ENCODE results near the gene CHST14. TPM values are rescaled to one million over a fixed set of nuclear protein-coding genes. Genes with fewer than 3 reads are reported as not detected.

Gene CHST14
- total and polyA plus RNA-seq, 4 donors: 9.8 to 20.0 (median 12.0) TPM

DNA sequence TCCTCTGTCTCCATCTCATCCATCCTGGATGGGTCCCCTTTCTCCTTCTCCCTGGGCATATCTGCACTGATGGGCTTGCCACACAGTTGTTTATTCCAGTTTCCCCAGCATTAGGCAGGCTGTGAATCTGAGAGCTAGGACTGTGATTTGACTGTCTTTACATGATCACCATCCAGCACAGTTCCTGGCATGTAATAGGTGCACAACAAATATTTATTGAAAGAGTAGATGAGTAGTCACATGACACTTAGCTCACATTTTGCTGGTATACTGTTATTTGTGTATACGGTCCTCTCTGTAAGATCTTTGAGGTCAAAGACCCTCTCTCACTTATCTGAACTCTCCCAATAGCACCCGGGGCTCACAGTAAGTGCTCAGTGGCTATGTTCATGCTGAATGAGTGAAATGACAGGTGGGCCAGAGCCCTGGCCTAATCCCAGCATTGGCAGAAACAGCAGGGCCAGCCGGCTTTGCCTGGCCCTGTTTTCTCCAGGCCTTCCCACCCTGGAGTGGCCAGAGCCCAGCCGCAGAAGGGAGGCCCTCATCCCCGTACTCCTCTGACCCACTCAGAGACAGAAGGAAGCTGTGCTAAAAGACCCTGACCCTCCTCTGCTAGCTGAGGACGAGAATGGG, 46.2 kb upstream of the CHST14 start:
- Histone ChIP-seq H3K4me3 (no peak overlapping the region), H3K4me1 (ENCODE audit: control insufficient read depth in 5 of 5, insufficient read depth in 5 of 5, low read length in 5 of 5) (peaks cover 0 to 3% (median 0%) of the 10 kb centered on the region in 5 donors), H3K27ac (ENCODE audit: low read depth in 1 of 2, low read length in 1 of 2) (no peak overlapping the region), H3K9ac (ENCODE audit: insufficient read depth in 1 of 2, low read length in 2 of 2) (no peak overlapping the region), H3K36me3 (ENCODE audit: control insufficient read depth in 4 of 4, insufficient read depth in 4 of 4, low read length in 4 of 4) (no peaks in the 10 kb centered on the region), H3K9me3 (ENCODE audit: control insufficient read depth in 4 of 4, insufficient read depth in 3 of 4, low read length in 3 of 4) (peaks cover 0 to 2% (median 0%) of the 10 kb centered on the region in 4 donors), H3K27me3 (ENCODE audit: control insufficient read depth in 3 of 3, insufficient read depth in 3 of 3, low read length in 2 of 3) (no peaks in the 10 kb centered on the region)
- 91 to 95% methylated on average over 6 of the region's 6 CpGs for WGBS, 2 donors
- DNase-seq: no peak
- no peak for TF ChIP-seq CTCF (IDR thresholded peaks at IDR 0.05; ENCODE audit: control extremely low read depth, extremely low read depth)
- ATAC-seq (ENCODE audit: insufficient read depth, low FRiP score): no peak

DNA sequence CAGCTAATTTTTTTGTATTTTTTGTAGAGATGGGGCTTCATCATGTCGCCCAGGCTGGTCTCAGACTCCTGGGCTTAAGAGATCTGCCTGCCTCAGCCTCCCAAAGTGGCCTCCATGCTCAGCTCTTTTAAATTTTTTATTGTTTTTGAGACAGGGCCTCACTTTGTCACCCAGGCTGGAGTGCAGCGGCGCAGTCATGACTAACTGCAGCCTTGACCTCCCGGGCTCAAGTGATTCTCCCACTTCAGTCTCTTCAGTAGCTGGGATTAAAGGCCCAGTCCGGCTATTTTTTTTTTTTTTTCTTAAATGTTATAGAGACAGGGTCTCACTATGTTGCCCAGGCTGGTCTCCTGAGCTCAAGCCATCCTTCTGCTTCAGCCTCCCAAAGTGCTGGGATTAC, 45.1 kb upstream of the CHST14 start:
- H3K27ac ChIP-seq (ENCODE audit: low read depth in 1 of 2, low read length in 1 of 2): no peak overlapping the region
- no peaks in the 10 kb centered on the region for H3K36me3 ChIP-seq (ENCODE audit: control insufficient read depth in 4 of 4, insufficient read depth in 4 of 4, low read length in 4 of 4)
- H3K9ac ChIP-seq (ENCODE audit: insufficient read depth in 1 of 2, low read length in 2 of 2): no peak overlapping the region
- ATAC-seq (ENCODE audit: insufficient read depth, low FRiP score) (no peak), DNase-seq (no peak)
- H3K9me3 ChIP-seq (ENCODE audit: control insufficient read depth in 4 of 4, insufficient read depth in 3 of 4, low read length in 3 of 4): peaks cover 0 to 2% (median 0%) of the 10 kb centered on the region in 4 donors
- peaks cover 0 to 3% (median 0%) of the 10 kb centered on the region in 5 donors for H3K4me1 ChIP-seq (ENCODE audit: control insufficient read depth in 5 of 5, insufficient read depth in 5 of 5, low read length in 5 of 5)
- no peaks in the 10 kb centered on the region for H3K27me3 ChIP-seq (ENCODE audit: control insufficient read depth in 3 of 3, insufficient read depth in 3 of 3, low read length in 2 of 3)
- no peak for TF ChIP-seq CTCF (IDR thresholded peaks at IDR 0.05; ENCODE audit: control extremely low read depth, extremely low read depth)
- WGBS, 2 donors: 95% methylated on average over 5 of the region's 5 CpGs
- no peak overlapping the region for H3K4me3 ChIP-seq

DNA sequence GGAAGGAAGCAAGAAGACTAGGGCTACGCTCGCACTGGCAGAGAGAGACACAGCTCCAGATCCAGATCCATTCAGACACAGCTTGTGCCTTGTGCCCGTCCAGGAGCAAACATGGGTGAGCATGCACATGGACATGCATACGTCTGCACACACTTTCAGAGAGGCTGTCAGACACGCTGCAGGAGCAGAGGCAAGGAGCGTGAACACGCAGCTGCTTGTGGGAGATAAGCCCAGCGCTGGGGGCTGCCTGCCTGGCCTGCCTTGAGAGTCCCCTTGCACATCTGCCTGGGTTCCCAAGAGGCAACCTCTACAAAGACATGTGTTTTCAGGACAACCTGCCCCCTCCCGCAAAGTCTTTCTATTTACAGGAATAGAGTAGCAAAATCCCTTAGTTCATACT, 43.6 kb upstream of the CHST14 start:
- H3K4me1 ChIP-seq (ENCODE audit: control insufficient read depth in 5 of 5, insufficient read depth in 5 of 5, low read length in 5 of 5): no peaks in the 10 kb centered on the region
- no peak overlapping the region for H3K4me3 ChIP-seq
- TF ChIP-seq CTCF (IDR thresholded peaks at IDR 0.05; ENCODE audit: control extremely low read depth, extremely low read depth): no peak
- no peak overlapping the region for H3K27ac ChIP-seq (ENCODE audit: low read depth in 1 of 2, low read length in 1 of 2)
- H3K9ac ChIP-seq (ENCODE audit: insufficient read depth in 1 of 2, low read length in 2 of 2): no peak overlapping the region
- H3K36me3 ChIP-seq (ENCODE audit: control insufficient read depth in 4 of 4, insufficient read depth in 4 of 4, low read length in 4 of 4): no peaks in the 10 kb centered on the region
- ATAC-seq (ENCODE audit: insufficient read depth, low FRiP score) (no peak), DNase-seq (no peak)
- no peaks in the 10 kb centered on the region for H3K27me3 ChIP-seq (ENCODE audit: control insufficient read depth in 3 of 3, insufficient read depth in 3 of 3, low read length in 2 of 3)
- WGBS, 2 donors: 85 to 93% methylated on average over 9 of the region's 9 CpGs
- peaks cover 0 to 2% (median 0%) of the 10 kb centered on the region in 4 donors for H3K9me3 ChIP-seq (ENCODE audit: control insufficient read depth in 4 of 4, insufficient read depth in 3 of 4, low read length in 3 of 4)

DNA sequence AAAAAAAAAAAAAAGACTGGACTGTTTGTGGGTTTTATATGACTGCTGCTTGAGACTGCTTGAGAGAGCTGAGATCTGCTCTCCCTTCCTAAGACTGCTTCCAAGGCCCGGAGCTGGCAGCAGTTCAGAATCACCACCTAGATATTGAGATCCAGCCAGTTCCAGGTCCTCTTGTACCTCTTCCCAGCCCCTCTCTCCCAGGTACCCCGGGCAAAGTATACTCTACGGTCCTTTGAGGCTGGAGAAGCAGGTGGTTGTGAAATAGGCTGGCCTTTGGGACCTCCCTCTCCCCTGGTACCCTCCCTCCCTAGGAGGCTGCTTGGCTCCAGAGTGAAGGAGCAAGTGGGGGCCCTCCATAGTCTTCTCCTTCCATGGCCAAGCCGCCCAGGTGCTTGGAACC, 42.6 kb upstream of the CHST14 start:
- no peaks in the 10 kb centered on the region for H3K27me3 ChIP-seq (ENCODE audit: control insufficient read depth in 3 of 3, insufficient read depth in 3 of 3, low read length in 2 of 3)
- no peaks in the 10 kb centered on the region for H3K4me1 ChIP-seq (ENCODE audit: control insufficient read depth in 5 of 5, insufficient read depth in 5 of 5, low read length in 5 of 5)
- TF ChIP-seq CTCF (IDR thresholded peaks at IDR 0.05; ENCODE audit: control extremely low read depth, extremely low read depth): no peak
- no peak overlapping the region for H3K9ac ChIP-seq (ENCODE audit: insufficient read depth in 1 of 2, low read length in 2 of 2)
- H3K4me3 ChIP-seq: no peak overlapping the region
- no peak overlapping the region for H3K27ac ChIP-seq (ENCODE audit: low read depth in 1 of 2, low read length in 1 of 2)
- H3K36me3 ChIP-seq (ENCODE audit: control insufficient read depth in 4 of 4, insufficient read depth in 4 of 4, low read length in 4 of 4): no peaks in the 10 kb centered on the region
- DNase-seq: no peak
- 66 to 83% methylated on average over 4 of the region's 4 CpGs for WGBS, 2 donors
- H3K9me3 ChIP-seq (ENCODE audit: control insufficient read depth in 4 of 4, insufficient read depth in 3 of 4, low read length in 3 of 4): peaks cover 0 to 2% (median 0%) of the 10 kb centered on the region in 4 donors
- no peak for ATAC-seq (ENCODE audit: insufficient read depth, low FRiP score)

Measured in lung (tissue), 12 donors.